Measurements from ENCODE around the gene SUMO3. TPM values are rescaled to one million over a fixed set of nuclear protein-coding genes. Genes with fewer than 3 reads are reported as not detected.

Gene SUMO3
- total RNA-seq, 1 donor from 2014 or later, result 66.5 TPM

DNA sequence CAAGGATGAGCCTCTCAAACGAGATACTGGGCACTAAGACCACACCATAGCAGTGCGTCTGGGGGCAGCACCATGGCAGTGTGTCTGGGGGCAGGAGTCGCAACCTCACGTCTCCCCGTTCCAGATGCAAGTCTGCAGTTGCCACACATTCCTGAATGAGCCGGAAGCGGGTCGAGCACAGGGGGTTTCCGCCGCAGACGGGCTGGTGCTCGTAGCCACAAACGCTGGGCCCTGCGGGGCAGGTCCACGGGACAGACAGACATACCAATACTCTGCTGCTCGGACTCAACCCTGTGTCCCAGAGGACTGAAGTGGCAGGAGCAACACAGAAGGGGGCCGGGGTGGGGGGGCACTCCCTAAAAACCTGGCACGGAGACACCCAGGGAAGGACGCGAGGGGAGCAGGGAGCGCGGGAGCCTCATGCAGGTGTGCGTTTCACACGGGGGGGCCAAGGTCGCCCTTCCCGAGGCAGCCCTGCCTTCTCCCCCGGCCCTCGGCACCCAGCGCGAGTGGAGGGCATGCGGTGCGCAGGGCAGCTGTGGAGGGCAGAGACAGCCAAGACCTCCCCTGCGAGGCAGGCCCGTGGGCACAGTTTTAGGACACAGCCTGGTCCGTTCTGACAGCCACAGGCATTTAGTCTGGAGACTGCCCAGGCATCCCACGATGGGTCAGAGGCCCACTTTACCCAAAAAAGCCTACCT lies 31.1 kb upstream of the SUMO3 start:
- intact Hi-C loops (cut with DNase I), result no loop called here
- DNase-seq, result peak; percentile 27

DNA sequence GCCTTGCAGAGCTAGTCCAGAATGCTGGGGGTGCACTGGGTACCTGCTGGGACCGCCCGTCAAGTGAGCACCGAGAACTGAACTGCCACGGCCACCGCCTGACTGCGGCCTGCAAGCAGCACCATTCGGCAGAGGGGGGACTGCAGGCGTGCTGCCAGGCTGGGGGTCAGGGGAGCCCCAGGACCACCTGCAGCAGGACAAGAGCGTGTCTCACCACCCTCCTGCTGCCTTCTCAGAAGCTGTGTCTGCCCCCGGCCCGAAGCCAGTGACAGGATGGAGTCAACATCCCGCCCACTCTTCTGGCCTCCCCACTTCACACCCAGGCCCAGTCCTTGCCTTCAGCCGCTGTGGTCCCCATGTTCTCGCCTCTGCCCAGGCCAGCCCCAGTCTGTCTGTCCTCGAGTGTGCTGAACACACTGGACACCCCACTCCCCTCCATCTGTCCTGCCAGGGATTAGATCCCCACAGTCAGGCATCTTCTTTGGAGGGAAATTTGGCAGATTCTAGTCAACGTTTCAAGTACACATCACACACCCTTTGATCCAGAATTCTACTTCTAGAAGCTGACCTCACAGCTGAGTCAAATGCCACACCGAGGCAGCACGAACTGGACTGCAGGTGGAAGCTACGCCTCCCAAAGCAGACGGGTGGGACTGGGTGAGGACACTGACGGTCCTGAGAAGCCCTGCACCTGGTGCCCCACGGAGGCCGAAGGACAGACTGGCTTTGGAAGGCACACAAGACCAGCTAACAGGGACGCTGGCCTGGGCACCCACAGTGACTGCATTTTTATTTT lies 29.6 kb upstream of the SUMO3 start:
- intact Hi-C loops (cut with DNase I), result no loop called here
- DNase-seq, result peak; percentile 40
- ATAC-seq (ENCODE audit: poor library complexity), result no peak

More for the DNA sequence above, 31.1 kb upstream of the SUMO3 start:
- no peak for ATAC-seq (ENCODE audit: poor library complexity)

DNA sequence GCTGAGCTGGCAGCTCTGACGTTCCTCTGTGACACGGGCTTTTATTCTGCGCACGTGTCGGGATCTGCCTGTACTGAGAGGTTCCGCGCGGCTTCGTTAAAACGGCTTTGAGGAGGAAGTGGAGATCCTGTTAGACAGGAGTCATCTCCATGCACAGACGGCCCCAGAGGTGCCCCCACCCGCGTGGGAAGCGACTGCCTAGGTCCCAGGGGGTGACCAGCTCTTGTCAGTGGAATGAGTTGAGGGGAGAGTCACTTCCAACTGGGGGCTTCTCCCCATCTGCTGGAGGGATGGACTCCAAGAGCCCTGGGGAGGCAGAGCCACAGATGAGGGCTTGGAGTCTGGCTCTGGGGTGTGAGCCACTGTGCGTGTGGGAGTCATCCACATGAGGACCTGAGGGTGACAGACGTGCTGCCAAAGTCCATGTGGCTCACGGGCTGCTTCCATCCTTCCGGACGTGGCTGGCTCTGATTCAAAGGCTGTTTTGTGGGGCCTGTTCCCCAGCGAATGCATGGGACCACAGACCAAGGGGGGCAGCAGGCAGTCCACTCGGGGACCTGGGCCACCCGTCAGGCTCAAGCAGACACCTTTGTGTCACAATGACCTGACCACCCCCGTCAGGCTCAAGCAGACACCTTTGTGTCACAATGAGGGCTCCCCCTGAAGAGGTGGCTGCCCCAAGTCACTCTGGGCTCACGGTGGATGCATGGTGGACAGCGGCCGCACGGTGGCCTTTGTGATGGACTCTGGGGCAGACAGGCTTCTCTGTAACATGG lies 28.8 kb upstream of the SUMO3 start:
- DNase-seq (peak; percentile 72), ATAC-seq (ENCODE audit: poor library complexity) (peak; percentile 49)
- intact Hi-C loops (cut with DNase I), result no loop called here

DNA sequence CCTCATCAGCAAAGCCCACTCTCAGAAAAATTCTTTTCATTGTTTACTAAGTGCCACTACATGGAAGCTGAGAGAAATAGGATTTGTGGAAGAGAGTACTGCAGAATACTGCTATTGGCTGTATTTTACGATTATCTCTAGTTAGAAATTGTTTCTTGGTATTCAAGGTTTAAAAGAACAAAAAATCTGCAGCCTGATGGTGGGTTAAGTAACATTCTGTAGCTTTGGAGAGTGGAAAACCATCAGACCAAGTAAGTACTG lies 28.3 kb upstream of the SUMO3 start:
- ATAC-seq (ENCODE audit: poor library complexity) (no peak), DNase-seq (no peak)
- intact Hi-C loops (cut with DNase I), result no loop called here

DNA sequence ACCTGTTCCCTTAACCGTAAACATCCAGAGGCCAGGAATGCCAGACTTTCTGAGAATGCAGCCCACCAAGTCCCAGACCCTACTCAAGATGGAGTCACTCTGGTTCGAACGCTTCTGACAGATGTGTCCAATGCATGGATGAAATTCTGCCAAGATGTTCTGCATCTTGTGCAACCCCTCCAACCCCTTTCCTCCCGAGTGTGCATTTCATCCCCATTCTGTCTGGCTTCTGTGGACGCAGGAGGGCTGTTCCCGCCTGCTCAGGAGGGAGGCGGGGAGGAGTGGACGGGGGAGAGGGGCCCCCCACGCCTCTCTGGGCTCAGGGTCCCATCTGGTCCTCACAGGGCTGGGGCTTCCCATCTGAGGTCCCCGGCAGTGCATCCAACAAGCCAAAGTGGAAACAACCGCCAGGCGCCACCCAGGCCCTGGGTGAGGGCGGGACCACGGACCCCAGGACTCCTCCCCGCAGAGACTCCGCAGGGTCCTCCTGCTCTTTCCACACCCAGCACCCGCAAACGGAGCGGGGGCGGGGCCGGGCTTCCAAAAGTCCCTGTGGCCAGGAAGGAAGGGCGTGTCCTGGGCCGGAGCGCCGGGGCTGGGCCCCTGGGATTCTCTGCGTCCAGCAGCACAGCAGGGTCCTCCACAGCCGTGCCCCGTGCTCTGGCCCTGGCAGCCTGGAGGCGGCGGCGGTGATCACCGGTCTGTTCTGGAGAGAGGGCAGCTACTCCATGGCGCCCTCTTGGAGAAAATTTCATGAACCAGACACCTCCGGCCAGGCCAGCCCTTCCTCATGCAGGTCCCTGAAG lies 27.8 kb upstream of the SUMO3 start:
- DNase-seq (peak; percentile 87), ATAC-seq (ENCODE audit: poor library complexity) (peak; percentile 71)
- intact Hi-C loops (cut with DNase I), result no loop called here

DNA sequence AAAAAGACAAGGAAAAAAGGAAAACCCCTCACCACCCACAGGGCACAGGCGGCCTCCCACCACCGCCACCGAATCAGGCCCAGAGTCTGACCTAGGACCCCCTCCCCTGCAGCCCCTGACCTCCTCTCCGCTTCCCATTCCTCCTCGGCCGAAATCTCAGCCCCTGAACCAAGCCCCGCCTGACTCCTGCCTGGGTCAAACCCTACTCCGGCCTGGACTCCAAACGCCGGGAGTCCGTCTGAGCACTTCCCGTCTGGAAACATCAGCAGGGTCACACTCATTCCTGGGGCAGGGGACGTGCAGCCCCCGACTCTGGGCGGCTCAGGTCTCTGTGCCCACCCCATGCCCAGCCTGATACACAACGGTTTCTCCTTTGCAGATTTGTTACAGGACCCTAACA lies 26.4 kb upstream of the SUMO3 start:
- intact Hi-C loops (cut with DNase I), result no loop called here
- DNase-seq (peak; percentile 24), ATAC-seq (ENCODE audit: poor library complexity) (no peak)

DNA sequence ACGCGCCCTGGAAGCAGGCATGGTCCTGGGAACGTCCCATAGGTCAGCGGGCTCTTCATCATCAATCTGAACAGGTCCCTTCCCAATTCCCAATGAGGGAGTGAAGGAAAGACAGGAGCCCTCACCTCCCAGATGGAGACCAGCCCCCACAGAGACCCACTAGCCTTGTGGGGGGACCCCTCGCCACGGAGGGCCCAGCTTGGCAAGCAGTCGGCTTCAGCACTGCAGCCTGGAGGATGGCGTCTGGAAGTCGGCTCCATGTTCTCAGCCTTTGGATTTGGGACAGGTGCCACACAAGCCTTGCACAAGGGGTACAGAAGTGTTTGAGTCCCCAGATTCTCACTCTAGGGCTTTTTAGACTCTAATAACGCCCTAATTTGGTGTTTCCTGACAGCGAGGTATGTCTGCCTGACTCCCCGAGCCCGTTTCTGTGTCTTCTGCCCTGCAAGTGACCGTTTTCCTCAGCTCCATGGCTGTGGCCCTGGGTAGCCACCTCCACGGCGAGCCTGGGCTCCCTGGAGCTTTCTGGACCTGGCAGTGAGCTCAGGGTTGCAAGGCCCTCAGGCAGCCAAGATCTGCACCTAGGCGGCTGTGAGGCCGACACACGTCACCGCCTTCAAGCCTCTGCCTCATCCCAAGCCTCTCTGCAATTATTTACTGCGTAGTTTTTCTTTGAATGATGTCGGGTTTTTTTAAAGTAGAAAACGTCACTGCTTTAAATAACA lies 25.0 kb upstream of the SUMO3 start:
- no peak for ATAC-seq (ENCODE audit: poor library complexity)
- DNase-seq, result peak; percentile 23
- intact Hi-C loops (cut with DNase I), result no loop called here

DNA sequence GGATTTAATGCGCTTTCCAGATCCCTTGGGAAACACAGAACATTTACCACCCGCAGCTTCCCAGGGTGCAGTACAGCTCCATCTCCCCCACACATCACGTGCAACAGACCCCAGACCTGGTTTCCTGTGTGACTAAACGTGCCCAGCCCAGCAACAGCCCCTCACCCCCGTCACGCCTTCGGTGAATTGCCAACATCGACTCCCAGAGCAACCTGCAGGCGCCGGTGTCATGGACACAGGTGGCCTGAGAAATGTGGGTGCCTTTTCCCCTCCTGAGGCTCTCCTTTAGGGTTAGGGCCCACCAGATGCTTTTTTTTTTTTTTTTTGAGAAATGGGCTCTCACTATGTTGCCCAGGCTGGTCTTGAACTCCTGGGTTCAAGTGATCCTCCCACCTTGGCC lies 24.2 kb upstream of the SUMO3 start:
- ATAC-seq (ENCODE audit: poor library complexity), result no peak
- intact Hi-C loops (cut with DNase I), result no loop called here
- DNase-seq, result peak; percentile 6

DNA sequence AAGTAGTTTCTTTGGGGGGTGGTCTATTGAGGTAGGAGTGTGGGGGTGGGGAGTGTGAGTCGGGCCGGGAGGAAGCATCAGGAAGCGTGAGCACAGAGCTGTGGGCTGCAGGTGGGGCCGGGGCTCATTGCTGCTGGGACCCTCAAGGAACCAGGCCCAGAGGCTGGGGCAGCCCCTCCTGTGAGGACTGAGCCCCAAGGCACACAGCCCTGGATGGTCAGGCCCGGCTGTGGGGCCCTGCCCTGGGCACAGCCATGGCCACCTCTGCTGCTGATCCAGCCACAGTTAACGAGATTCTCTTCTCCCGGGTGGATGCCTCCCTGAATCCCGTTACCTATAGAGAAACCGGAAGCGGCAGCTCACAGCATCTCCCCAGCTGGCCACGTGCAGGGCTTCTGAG lies 22.9 kb upstream of the SUMO3 start:
- DNase-seq, result no peak
- intact Hi-C loops (cut with DNase I), result no loop called here
- no peak for ATAC-seq (ENCODE audit: poor library complexity)

DNA sequence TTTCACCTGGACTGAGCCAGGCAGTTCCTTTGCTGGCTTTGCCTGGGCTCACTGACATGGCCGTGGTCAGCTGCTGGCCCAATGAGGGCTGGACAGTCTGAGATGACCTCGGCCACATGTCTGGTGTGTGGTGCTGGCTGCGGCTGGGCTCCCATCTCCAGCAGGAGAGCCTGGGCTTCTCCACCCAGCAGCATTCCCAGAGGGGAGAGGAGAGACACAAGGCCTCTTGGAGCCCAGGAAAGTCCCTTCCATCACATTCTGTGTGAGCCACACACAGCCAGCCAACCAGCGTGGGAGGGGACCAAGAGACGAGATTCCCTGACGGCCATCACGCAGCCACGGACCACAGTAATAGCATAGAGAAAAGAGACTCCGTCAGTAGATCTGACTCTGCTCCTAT lies 21.1 kb upstream of the SUMO3 start:
- no peak for DNase-seq
- ATAC-seq (ENCODE audit: poor library complexity), result no peak
- intact Hi-C loops (cut with DNase I), result no loop called here

DNA sequence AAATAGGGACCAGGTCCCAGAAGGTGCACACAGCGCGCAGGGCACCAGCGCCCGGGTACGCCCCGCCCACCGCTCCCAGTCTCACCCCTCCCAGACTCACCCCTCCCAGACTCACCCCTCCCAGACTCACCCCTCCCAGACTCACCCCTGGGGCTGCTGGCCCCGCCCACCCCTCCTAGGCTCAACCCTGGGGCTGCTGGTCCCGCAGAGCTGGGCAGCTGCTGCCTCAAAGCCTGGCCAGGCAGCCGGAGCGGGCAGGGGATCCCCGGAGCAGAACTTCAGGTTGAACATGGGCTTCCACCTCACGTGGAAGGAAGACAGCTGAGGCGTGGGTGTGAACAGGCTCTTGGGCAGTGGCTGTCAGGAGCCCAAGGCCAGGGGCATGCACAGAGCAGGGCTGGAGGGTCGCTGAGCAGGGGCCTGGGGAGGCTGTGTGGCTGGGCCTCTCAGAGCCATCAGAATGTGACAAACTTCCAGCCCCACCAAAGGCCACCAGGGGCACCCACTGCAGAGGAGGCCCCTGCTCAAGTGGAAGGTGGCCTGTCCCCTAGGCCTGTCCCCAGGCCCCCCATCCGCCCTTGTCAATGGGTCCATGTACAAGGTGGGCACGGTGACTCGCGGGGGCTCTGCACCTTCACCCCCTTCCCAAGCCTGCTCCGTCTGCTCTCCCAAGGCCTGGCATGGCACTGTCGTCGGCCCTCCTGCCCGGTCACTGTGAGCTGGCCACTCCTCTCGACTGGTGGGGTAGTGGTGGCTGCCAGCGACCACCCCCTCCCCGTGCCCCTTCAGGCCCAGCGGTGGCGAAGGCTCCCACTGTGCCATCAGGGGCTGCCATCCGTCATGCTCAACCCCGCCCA lies 20.4 kb upstream of the SUMO3 start:
- intact Hi-C loops (cut with DNase I), result no loop called here
- DNase-seq (no peak), ATAC-seq (ENCODE audit: poor library complexity) (no peak)

DNA sequence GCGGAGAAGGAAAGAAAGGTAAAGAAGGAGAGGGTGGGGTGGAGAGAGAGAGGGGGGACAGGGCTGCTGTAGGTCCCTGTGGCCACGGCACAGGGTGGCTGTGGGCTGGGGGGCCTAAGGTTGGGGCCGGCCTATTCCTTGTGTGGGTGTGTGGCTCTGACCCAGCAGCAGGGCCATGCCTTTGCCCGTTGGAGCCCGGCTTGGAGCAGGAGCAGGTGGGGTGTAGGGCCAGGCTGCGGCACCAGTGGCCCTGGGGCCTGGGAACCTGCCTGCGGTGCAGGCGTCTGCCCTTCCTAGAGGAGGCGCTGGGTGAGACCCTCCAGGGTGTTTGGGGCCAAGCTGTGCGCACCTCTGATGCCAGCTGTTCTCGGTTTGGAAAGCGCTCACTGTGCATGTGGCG lies 19.7 kb upstream of the SUMO3 start:
- ATAC-seq (ENCODE audit: poor library complexity), result no peak
- DNase-seq, result peak; percentile 27

DNA sequence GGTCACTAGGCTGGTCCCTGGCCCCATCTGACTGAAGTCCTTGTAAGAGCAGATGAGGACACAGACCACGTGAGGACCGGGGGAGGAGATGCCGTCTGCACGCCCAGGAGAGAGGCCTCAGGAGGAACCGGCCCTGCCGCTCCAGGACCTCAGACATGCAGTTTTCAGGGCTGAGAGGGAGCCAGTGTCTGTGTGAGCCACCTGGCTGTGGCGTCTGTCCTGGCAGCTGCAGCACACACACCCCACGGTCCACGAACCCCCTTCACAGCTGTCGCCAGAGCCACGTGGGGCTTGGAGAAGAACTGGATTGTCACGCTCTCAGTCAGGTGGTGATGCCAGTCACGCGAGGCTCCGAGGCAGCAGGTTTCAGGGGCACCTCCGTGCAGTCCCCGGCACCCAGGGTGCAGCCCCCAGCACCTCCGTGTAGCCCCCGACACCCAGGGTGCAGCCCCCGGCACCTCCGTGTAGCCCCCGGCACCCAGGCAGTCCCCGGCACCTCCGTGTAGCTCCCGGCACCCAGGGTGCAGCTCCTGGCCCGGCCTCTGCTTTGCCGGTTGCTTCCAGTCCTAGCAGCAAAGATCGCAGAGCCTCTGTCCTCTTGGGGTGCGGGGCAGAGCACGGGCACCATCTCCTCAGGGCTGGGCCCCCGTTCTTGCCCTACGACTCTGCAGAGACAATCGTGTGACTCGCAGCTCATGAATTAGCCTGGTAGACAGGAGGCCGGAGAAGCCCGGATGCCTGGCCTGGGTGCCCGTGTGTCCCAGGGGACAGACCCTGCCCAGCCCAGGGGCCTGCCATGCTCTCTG lies 19.0 kb upstream of the SUMO3 start:
- DNase-seq (no peak), ATAC-seq (ENCODE audit: poor library complexity) (peak; percentile 70)
- intact Hi-C loops (cut with DNase I), result no loop called here

More for the DNA sequence above, 19.7 kb upstream of the SUMO3 start:
- intact Hi-C loops (cut with DNase I), result no loop called here

DNA sequence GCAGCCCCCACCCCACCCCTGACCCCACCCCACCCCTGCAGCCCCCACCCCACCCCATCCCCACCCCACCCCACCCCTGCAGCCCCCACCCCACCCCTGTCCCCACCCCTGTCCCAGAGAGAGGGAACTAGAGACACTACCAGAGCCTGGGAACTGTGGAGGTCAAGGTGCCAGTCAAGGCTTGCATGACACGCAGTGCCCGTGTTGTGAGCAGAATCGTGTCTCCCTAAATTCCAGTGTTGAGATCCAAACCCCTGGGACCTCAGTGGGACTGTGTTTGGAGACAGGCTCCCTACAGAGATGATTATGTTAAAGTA lies 18.4 kb upstream of the SUMO3 start:
- no peak for DNase-seq
- intact Hi-C loops (cut with DNase I), result no loop called here
- no peak for ATAC-seq (ENCODE audit: poor library complexity)

DNA sequence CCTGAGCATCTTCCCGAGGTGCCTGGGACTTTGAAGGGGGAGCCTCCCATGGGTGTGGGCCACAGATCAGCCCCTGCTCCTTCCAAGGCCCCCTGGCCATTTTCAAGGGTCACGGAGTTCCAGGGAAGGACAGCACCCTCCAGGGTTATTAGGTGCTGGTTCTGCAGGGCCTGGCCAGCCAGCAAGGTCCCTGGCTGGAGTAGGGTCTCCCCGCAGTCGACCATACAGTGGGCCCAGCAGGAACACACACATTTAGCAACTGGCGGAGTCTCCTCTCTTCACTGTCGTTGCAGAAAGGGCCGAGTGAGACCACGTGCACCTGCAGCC lies 17.7 kb upstream of the SUMO3 start:
- intact Hi-C loops (cut with DNase I), result no loop called here
- no peak for DNase-seq
- no peak for ATAC-seq (ENCODE audit: poor library complexity)

DNA sequence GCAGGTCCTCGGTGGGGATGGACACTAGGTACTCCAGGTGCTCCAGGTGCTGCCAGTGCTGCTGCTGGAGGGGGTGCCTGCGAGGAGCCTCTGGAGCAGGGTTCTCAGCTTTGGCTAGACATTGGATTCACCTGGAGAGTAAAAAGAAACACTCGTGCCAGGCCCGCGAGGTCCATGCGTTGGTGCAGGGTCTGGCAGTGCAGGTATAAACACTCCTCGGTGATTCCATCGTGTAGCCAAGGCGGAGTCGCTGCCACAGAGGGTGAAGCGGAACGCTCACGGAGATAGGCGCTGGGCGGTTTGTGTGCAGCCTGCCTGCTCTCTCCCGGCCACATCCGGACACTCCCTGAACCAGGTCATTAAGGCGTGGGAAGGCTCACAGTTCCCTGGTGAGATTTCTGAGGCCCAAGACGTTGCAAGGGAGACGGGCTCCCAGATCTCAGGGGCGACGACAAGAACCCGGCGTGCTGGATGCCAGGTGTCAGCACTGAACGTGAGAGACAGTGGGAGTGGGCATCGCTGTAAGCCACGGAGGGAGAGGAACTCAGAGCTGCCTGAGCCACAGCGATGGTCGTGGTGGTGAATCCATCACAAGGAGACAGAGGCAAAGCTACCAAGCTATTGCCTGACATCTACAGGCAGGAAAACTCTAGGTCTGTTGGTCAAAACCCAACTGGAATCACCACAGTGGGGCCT lies 17.2 kb upstream of the SUMO3 start:
- intact Hi-C loops (cut with DNase I), result no loop called here
- DNase-seq, result no peak
- no peak for ATAC-seq (ENCODE audit: poor library complexity)
